Activated CD4-positive, alpha-beta T cell treated with anti-CD3 and anti-CD28 coated beads, Interleukin-2, Interleukin-6, amounts not matched to agents 100 ng/mL and 50 ng/mL, durations not matched to agents 16 hours and 8 hours (primary cell): ENCODE measurements around the gene EFNA5.
"Not testable (repeated sequence)": the region's sequence is repeated elsewhere in the genome, so short reads cannot be mapped to it uniquely, and the experiment has no call there.

Experiments used
- DNase-seq: peaks from one replicate; pipeline ENCODE4 v3.0.0-alpha.2; 2020

EFNA5 gene

GRCh38 chr5:107515521-107516080 lies 155.1 kb downstream of the EFNA5 start:
- no peak for DNase-seq

GRCh38 chr5:107514305-107514704 lies 156.4 kb downstream of the EFNA5 start:
- DNase-seq = no peak

- DNase-seq = no peak
These were observed 157.2 kb downstream of the EFNA5 start for GRCh38 chr5:107513337-107514085.

GRCh38 chr5:107512029-107512428 lies 158.7 kb downstream of the EFNA5 start:
- DNase-seq = no peak

GRCh38 chr5:107510125-107510524 lies 160.6 kb downstream of the EFNA5 start:
- no peak for DNase-seq

- DNase-seq = no peak
These were observed 162.6 kb downstream of the EFNA5 start for GRCh38 chr5:107508097-107508496.

GRCh38 chr5:107505763-107506534 lies 164.8 kb downstream of the EFNA5 start:
- DNase-seq = no peak

GRCh38 chr5:107504424-107504823 lies 166.3 kb downstream of the EFNA5 start:
- DNase-seq = no peak

- no peak for DNase-seq
These were observed 168.1 kb downstream of the EFNA5 start for GRCh38 chr5:107502676-107503060.

- DNase-seq = peak; percentile 37
These were observed 168.6 kb downstream of the EFNA5 start for GRCh38 chr5:107501965-107502675.

- no peak for DNase-seq
These were observed 169.9 kb downstream of the EFNA5 start for GRCh38 chr5:107500840-107501239.

- DNase-seq = no peak
These were observed 170.4 kb downstream of the EFNA5 start for GRCh38 chr5:107500347-107500746.

- no peak for DNase-seq
These were observed 171.0 kb downstream of the EFNA5 start for GRCh38 chr5:107499776-107500175.

- no peak for DNase-seq
These were observed 171.5 kb downstream of the EFNA5 start for GRCh38 chr5:107499237-107499636.

- DNase-seq = no peak
These were observed 174.3 kb downstream of the EFNA5 start for GRCh38 chr5:107496466-107496865.

GRCh38 chr5:107494129-107494528 lies 176.6 kb downstream of the EFNA5 start:
- not testable (repeated sequence) for DNase-seq

GRCh38 chr5:107487056-107487542 lies 183.6 kb downstream of the EFNA5 start:
- DNase-seq = no peak

GRCh38 chr5:107486489-107486888 lies 184.2 kb downstream of the EFNA5 start:
- peak; percentile 78 for DNase-seq

GRCh38 chr5:107485184-107485583 lies 185.6 kb downstream of the EFNA5 start:
- DNase-seq = no peak

- no peak for DNase-seq
These were observed 186.5 kb downstream of the EFNA5 start for GRCh38 chr5:107484281-107484680.

- peak; percentile 26 for DNase-seq
These were observed 187.3 kb downstream of the EFNA5 start for GRCh38 chr5:107483231-107484024.

GRCh38 chr5:107478068-107478641 lies 192.6 kb downstream of the EFNA5 start:
- DNase-seq = no peak
